Transverse colon (tissue), 4 donors: ENCODE results near the gene MPEG1.
A peak's percentile ranks its signal among the peaks of the same experiment; 100 is the strongest.

Experiments used
- POLR2A ChIP-seq: fragments of 450-650 bp; IDR thresholded peaks from one replicate; pipeline ENCODE4 v1.6.1; 2016; ENCODE audit warnings: antibody characterized with exemption, mild to moderate bottlenecking, moderate library complexity
- POLR2AphosphoS5 ChIP-seq, 3 donors: sonication (generic); formaldehyde crosslinking; IDR thresholded peaks; one replicate each; pipeline ENCODE4 v1.6.1; 2016; ENCODE audit warnings: antibody characterized with exemption in 3 of 3
- TF ChIP-seq, protein P1 (sequence below), 5 experiments: fragments of 200-600 bp in 3 of 5; fragments of 450-650 bp in 2 of 5; sonication (generic) in 3 of 5; IDR thresholded peaks; 1 replicate in 2 of 5; 2 replicates in 3 of 5; pipeline ENCODE4 v1.5.1; 2016 to 2017; ENCODE audit warnings: antibody characterized with exemption in 5 of 5, inconsistent platforms in 3 of 5, mild to moderate bottlenecking in 2 of 5, moderate library complexity in 1 of 5

DNA sequence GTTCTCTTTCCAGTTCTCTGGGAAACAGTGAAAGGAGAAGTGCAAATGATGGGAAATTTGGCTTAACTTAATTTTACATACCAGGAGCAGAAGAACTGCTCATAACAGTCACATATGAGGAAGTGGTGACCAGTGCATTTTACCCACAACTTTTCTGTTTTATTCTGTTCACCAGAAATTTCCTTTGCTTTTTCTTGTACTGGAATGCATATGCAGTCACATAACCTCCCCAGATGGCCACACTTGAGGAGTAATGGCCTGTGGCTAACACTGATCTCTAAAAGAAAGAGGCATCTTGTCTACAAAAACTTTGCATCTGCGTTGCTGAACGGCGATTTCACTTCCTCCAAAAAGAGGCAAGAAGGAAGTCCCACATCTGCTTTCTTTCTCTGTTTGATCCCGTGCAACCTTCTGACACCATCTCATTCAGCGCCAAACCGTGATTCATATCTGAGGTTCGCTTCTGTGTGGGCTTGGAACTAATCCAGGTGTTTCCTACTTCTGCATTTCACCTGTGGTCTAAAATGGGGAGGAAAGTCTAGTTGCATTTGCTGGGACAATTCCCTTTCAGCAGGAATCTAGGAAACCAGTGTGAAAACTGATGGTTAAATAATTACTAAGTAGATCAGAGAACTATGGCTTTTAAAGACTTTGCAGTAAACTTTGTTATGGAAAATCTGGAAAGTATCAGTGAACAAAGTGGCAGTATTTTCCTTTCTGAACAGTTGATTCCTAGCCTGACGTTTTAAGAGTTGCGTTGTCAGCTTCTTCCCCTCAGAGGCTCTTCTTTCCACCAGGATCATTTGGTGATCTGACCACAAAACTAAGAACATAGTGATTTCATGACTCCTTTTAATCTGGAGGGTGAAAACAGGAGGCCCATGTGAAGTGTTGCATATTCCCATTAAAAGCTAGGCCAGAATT lies 4.2 kb upstream of the MPEG1 start:
- TF ChIP-seq POLR2AphosphoS5 (IDR thresholded peaks at IDR 0.05) (peak; percentile 35 to 62 (median 58)), POLR2A (no peak)
- TF ChIP-seq, protein P1, sequence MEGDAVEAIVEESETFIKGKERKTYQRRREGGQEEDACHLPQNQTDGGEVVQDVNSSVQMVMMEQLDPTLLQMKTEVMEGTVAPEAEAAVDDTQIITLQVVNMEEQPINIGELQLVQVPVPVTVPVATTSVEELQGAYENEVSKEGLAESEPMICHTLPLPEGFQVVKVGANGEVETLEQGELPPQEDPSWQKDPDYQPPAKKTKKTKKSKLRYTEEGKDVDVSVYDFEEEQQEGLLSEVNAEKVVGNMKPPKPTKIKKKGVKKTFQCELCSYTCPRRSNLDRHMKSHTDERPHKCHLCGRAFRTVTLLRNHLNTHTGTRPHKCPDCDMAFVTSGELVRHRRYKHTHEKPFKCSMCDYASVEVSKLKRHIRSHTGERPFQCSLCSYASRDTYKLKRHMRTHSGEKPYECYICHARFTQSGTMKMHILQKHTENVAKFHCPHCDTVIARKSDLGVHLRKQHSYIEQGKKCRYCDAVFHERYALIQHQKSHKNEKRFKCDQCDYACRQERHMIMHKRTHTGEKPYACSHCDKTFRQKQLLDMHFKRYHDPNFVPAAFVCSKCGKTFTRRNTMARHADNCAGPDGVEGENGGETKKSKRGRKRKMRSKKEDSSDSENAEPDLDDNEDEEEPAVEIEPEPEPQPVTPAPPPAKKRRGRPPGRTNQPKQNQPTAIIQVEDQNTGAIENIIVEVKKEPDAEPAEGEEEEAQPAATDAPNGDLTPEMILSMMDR (IDR thresholded peaks at IDR 0.05) = no peak
